Astrocyte of the cerebellum (primary cell): ENCODE results near the gene LINC00237.

ENCODE experiments used
- DNase-seq: peaks from one replicate; pipeline ENCODE4 v3.0.0-alpha.2; 2011; ENCODE audit warnings: low read depth
- H3K4me3 ChIP-seq: 2 replicates; pipeline ENCODE4 v1.5.1; 2011; ENCODE audit warnings: mild to moderate bottlenecking, low read depth, low read length, moderate library complexity
- CTCF ChIP-seq: IDR thresholded peaks from 2 replicates; pipeline ENCODE4 v1.5.1; 2012; ENCODE audit warnings: low read length, low read depth, moderate library complexity, mild to moderate bottlenecking; ENCODE audit errors: missing control alignments
- in situ Hi-C: cut with HindIII; loops from 2 replicates; pipeline ENCODE4 v1.10.0; 2017; ENCODE audit warnings: low sequenced_read_pairs

LINC00237 gene

DNA sequence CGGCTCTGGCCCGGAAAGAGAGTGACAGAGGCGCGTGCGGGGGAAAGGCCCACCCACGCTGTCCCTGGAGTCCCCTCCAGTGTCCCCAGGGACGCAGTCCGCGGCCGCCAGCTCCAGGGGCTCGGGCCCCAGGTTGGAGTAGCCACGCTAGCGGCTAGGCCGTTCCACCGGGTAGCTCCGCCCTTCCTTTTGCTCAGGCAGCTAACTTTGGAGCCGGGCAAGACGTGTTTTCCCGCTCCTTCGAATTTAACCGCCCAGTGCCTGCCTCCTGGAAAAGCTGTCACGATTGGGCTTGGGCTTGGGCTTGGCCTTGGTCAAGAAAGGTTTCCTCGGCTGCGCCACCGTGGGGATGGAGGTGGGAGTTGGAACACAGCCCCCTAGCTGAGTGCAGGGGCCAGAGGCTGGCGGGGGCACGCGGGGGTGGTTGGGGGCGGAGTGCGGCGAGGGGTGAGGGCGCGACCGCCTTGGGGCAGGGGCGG is 4.7 kb downstream of the LINC00237 start:
- TF ChIP-seq CTCF = no peak
- in situ Hi-C loops = no loop called here
- no peak for DNase-seq
- H3K4me3 ChIP-seq = peak overlapping the region; percentile 2

- no peak for DNase-seq
- no peak for TF ChIP-seq CTCF
- in situ Hi-C loops = no loop called here
- peak overlapping the region; percentile 2 for H3K4me3 ChIP-seq
These were observed 5.3 kb downstream of the LINC00237 start for GRCh38 chr20:21100578-21101452.

- in situ Hi-C loops = no loop called here
- TF ChIP-seq CTCF = no peak
- no peak for DNase-seq
- H3K4me3 ChIP-seq = no peak overlapping the region
These were observed 6.2 kb downstream of the LINC00237 start for GRCh38 chr20:21099751-21100577.

- no peak overlapping the region for H3K4me3 ChIP-seq
- DNase-seq = no peak
- no peak for TF ChIP-seq CTCF
- in situ Hi-C loops = no loop called here
These were observed 9.7 kb downstream of the LINC00237 start for GRCh38 chr20:21096321-21097043.

GRCh38 chr20:21092806-21093205 is 13.4 kb downstream of the LINC00237 start:
- DNase-seq = no peak
- in situ Hi-C loops = no loop called here
- no peak overlapping the region for H3K4me3 ChIP-seq
- no peak for TF ChIP-seq CTCF

- in situ Hi-C loops = no loop called here
- DNase-seq = no peak
- no peak overlapping the region for H3K4me3 ChIP-seq
- no peak for TF ChIP-seq CTCF
These were observed 15.4 kb downstream of the LINC00237 start for GRCh38 chr20:21090721-21091120.
